GM04504 (cell line): ENCODE results near the gene TGFB2.

Experiments
- DNase-seq: peaks from one replicate; pipeline ENCODE4 v3.0.0-alpha.2; 2012; ENCODE audit warnings: low read depth

The TGFB2 gene

DNA sequence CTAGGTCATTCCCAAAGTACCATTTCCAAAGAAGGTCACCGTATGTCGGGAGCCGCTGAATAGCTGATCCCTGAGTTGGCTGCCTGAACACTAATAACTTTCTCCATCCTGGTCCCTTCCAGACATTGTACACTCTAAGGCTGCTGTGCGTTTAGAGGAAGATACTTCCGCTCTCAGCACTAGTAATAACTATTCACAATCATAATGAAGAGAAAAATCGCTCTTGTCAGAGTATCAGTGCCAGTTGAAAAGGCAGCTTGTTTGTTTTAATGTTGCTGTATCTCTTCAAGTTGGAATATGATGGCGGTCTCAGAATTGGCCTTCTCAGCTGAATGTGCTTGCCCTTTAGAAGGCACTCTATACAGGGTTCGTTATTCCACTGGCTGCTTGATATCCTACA lies 43.5 kb downstream of the TGFB2 start:
- DNase-seq, result no peak

GRCh38 chr1:218390618-218391017 lies 45.5 kb downstream of the TGFB2 start:
- no peak for DNase-seq

DNA sequence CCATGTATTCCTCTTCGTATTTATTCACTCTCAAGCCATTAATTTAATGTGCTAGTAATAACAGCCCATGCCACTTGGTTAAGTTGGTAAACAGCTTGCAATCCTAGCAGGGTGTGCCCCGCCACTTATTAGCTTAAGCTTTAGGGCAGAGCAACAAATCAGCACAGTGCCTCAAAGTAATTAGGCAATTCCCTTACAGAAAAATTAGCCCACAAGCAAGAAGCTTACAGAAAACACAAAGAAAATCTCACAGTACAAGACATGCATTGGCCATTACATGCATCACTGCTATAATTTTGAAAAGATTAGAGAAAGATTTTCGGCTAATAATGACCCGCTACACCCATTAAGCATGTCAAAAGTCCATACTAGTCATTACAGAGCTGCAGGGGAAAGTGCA lies 47.6 kb downstream of the TGFB2 start:
- no peak for DNase-seq

DNA sequence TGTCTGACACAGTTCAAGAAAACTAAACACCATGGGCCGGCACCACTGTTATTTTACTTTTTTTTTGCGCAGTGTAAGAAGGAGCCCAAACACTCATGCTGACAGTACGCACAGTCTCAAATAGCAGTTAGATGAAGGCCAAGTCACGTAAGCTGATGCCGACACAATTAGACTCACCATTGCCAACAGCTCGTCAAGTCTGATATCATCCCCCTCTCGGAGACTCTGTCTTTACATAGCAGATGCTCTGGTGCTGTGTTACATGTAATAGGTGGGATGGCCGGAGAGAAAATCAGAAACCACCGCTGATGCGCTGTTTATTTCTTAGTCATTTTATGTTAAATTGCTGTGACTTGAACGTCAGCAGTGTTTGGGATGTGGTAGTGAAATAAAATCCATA lies 49.3 kb downstream of the TGFB2 start:
- DNase-seq, result no peak

GRCh38 chr1:218394989-218395388 lies 49.9 kb downstream of the TGFB2 start:
- no peak for DNase-seq

GRCh38 chr1:218395916-218396315 lies 50.8 kb downstream of the TGFB2 start:
- no peak for DNase-seq

- no peak for DNase-seq
These were observed 52.7 kb downstream of the TGFB2 start for GRCh38 chr1:218397752-218398339.

DNA sequence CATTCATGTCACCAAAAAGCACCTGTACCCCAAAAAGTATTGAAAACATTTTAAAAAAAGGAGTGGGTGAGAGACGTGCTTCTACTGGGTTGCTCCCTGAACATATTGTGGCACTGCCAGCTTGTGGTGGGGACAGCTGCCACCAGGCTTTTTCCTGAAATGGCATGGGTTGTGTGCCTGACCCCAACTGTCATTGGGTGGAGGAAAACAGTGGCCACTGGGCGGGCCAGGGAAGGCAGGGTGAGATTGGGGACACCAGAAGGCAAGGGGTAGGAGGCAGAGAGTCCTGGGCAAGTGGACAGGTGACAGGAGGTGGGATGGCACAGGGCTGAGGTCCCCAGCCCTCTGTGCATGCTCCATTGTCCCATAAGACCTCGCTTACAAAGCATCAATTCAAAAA lies 55.5 kb downstream of the TGFB2 start:
- DNase-seq, result no peak

DNA sequence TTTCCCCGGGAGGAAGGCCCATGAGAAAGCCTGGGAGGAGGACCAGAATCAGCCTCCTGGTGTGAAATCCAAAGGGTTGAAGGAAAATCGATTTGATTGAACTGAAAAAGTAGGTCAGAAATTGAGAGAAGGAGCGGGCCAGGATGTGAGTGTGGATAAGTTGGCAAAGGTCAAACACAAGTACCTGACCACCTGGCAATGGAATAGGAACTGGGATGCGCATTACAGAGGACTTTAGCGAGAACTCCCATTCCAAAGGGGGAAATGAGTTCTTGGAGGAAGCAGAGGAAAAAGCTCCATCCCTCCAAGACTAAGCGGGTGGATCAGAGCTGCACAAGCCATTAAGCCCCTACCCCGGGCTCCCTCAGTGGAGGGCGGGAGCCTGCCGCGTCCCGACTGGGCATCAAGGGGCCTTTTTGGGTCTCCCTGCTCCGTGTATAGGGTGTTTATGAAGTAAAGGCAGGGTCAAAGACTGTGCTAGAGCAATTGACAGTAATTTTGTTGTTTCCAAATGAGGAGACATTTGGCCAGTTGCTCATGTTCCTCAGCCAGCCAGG lies 56.4 kb downstream of the TGFB2 start:
- DNase-seq, result no peak

DNA sequence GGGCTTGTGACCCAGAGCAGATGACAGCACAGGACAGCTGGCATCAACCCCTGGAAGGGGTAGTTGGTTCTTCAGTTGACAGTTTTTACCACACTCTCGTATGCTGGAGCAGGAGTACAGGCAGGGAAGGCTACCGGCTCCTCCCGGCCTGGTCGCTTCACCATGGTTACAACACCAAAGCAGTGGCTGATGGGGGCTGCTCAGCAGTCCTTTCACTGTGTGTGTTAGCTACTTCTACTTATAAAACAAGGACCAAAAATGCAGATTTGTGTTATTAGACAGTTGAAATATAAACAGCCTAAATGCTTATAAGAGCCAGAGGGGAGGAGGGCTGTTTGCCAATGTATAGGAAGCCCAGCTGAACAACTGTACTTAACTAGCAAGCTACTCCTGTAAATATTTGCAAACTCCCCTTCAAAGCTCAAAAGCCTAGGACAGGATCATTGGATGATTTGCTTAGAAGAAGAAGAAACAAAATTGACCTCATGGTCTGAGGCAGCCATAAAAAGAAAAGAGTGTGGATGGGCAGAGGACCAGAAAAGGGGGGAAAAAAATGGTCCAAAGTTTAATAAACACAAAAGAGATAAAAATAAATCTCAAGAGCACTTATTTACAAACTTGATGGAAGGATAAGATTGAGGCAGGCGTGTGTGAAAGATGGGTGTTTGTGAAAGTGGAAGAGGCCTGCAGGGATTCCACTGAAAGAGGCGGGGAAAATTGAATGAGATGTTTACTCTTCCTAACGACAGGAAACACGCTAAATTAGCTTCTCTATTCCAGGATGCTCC lies 57.1 kb downstream of the TGFB2 start:
- no peak for DNase-seq

DNA sequence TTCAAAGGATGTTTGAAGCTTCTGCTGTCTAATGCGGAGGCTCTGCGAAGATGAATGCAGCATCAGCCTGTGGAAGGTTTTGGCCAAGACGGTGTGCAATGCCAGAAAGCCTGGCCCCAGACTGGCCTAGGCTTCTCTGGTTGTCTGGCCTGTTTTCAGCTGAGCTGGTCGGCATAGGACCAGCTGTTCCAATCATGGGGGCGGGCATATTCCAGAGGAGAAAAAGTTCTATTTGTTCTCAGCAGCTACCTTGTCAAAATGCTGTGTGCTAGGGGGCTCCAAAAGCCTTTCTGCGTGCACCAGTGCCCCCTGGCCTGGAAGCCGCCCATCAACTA lies 57.6 kb downstream of the TGFB2 start:
- no peak for DNase-seq

DNA sequence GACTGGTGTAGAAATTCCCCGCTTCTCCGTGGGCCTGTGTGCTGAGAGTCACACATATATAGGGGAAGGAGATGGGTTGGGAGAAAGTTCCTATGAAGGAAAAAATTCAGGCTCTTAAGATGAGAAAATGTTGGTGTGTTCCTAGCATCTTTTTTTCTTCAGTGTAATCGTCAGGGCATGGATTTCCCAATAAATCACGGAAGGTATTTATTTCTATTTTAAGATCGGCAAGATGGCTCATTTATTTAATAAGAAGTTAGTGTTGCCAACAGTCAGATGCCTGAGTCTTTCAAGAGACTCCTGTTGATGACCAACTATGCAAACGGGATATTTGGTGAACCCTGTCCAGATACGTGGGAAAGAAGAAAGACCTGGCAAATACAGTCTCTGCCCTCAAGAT lies 58.2 kb downstream of the TGFB2 start:
- no peak for DNase-seq

- DNase-seq, result no peak
These were observed 62.5 kb downstream of the TGFB2 start for GRCh38 chr1:218407630-218408029.

DNA sequence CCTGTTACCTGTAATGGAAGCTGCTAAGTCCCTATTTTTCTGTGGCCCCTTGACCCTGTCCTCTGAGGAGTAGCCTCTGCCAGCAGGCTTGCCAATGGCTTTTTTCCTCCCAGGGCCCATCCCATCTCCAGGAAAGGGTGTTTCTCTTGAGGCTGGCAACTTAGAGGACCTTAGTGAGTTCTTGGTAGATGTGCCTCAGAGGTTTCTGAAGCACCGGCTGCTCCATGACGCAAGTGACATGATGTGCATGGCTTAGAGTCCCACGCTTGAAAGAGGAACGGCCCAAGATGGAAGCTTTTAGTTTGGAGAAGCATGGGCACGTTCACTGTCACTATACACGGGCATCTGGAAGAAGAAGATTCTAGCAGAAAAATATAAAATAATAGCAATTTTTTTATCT lies 63.0 kb downstream of the TGFB2 start:
- no peak for DNase-seq

DNA sequence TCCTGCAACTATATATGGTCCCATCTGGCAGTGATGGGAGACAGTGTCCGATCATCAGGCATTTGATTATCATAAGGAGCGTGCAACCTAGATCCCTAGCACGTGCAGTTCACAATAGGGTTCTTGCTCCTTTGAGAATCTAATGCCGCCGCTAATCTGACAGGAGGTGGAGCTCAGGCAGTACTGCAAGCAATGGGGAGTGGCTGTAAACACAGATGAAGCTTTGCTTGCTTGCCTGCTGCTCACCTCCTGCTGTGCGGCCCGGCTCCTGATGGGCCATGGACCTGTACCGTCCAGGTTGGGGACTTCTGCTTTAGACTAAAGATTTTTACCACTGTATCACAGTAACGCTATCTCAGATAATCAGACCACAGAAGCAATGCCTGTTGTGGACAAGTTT lies 63.8 kb downstream of the TGFB2 start:
- DNase-seq, result no peak

GRCh38 chr1:218409946-218410510 lies 64.9 kb downstream of the TGFB2 start:
- DNase-seq, result no peak

DNA sequence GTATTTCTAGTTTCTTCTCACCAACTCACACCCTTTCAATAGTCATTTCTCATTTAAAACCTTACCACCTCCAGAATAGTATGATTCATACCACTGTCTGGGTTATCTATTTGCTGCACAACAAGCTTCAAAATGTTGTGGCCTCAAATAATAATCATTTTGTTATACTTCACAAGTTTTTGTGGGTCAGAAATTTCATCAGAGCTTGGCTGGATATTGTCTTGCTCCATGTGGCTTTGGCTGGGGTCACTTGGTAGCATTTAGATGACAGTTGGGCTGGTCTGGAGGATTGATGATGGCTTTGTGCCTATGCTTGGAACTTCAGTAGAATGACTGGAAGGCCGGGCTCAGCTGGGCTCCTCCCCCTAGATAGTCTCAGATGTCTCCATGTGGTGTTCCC lies 66.0 kb downstream of the TGFB2 start:
- DNase-seq, result no peak

DNA sequence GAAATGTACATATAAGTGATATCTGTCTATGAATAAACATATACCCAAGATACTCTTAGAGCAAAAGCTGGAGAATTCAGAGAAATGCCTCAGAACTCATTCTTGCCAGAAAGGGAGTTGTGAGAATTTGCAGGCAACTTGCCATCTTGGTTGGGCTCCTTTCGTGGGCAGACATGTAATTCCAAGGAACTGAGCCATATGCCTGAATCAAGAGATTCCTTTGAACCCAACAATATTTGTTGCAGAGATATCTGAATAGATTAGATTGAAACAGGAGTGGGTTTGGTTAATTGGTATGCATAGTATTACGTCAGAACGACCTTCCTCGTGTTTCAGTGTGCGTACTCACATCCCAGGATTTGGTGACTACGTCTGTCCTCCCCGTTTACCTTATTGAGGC lies 67.0 kb downstream of the TGFB2 start:
- DNase-seq, result no peak

DNA sequence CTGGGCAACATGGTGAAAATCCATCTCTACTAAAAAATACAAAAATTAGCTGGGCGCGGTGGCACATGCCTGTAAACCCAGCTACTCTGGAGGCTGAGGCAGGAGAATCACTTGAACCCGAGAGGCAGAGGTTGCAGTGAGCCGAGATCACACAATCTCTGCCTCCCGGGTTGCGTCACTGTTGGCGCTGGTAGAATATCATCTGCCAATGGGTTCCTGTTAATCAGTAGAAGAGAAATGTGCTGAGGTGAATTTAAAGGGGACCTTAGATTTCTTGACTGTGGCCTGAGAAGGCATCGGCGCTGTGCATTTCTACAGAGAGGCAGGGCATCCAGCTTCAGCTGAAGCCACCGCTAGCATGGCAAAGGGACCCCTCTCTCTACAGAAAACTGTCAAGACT lies 68.0 kb downstream of the TGFB2 start:
- DNase-seq, result no peak

GRCh38 chr1:218414060-218414728 lies 69.1 kb downstream of the TGFB2 start:
- DNase-seq, result no peak

GRCh38 chr1:218415726-218416125 lies 70.6 kb downstream of the TGFB2 start:
- DNase-seq, result no peak

GRCh38 chr1:218421531-218421930 lies 76.4 kb downstream of the TGFB2 start:
- DNase-seq, result no peak

GRCh38 chr1:218424502-218424901 lies 79.4 kb downstream of the TGFB2 start:
- no peak for DNase-seq
